T-helper 1 cell treated with Interleukin-12 subunit alpha and Interleukin-12 subunit beta and Interleukin-4 antibody, amounts not matched to agents 30 μg/mL and 1 μg/mL, for 36 hours (primary cell): ENCODE measurements around the gene PLD6.

Source experiments
- H3K27ac Mint-ChIP-seq: one replicate; pipeline ENCODE4 v1.8.0; 2021; ENCODE audit warnings: mild to moderate bottlenecking, mixed read lengths
- H3K27me3 Mint-ChIP-seq: one replicate; pipeline ENCODE4 v1.8.0; 2021; ENCODE audit warnings: low read depth, mixed read lengths
- H3K36me3 Mint-ChIP-seq: one replicate; pipeline ENCODE4 v1.8.0; 2021; ENCODE audit warnings: low read depth, mixed read lengths
- H3K4me1 Mint-ChIP-seq: one replicate; pipeline ENCODE4 v1.8.0; 2021; ENCODE audit warnings: low read depth, mixed read lengths
- H3K4me3 Mint-ChIP-seq: one replicate; pipeline ENCODE4 v1.8.0; 2021; ENCODE audit warnings: mild to moderate bottlenecking, moderate library complexity, mixed read lengths
- H3K9me3 Mint-ChIP-seq: one replicate; pipeline ENCODE4 v1.8.0; 2021; ENCODE audit warnings: mixed read lengths

PLD6 gene

GRCh38 chr17:17154981-17155380 is 51.2 kb downstream of the PLD6 start:
- no peaks in the 10 kb centered on the region for H3K27me3 Mint-ChIP-seq
- H3K9me3 Mint-ChIP-seq = no peaks in the 10 kb centered on the region
- no peak overlapping the region for H3K4me3 Mint-ChIP-seq
- peaks cover 52% of the 10 kb centered on the region for H3K36me3 Mint-ChIP-seq
- H3K27ac Mint-ChIP-seq = peak overlapping the region; percentile 42
- peaks cover 32% of the 10 kb centered on the region for H3K4me1 Mint-ChIP-seq

- H3K4me1 Mint-ChIP-seq = peaks cover 35% of the 10 kb centered on the region
- no peaks in the 10 kb centered on the region for H3K27me3 Mint-ChIP-seq
- no peaks in the 10 kb centered on the region for H3K9me3 Mint-ChIP-seq
- no peak overlapping the region for H3K4me3 Mint-ChIP-seq
- peaks cover 56% of the 10 kb centered on the region for H3K36me3 Mint-ChIP-seq
- peak overlapping the region; percentile 42 for H3K27ac Mint-ChIP-seq
Measured at GRCh38 chr17:17154556-17154955, 51.6 kb downstream of the PLD6 start.

GRCh38 chr17:17153709-17154108 is 52.4 kb downstream of the PLD6 start:
- Mint-ChIP-seq H3K9me3 (no peaks in the 10 kb centered on the region), H3K27ac (peak overlapping the region; percentile 52), H3K4me3 (no peak overlapping the region), H3K4me1 (peaks cover 35% of the 10 kb centered on the region), H3K36me3 (peaks cover 50% of the 10 kb centered on the region), H3K27me3 (no peaks in the 10 kb centered on the region)

- H3K27me3 Mint-ChIP-seq = no peaks in the 10 kb centered on the region
- H3K4me3 Mint-ChIP-seq = no peak overlapping the region
- peaks cover 35% of the 10 kb centered on the region for H3K4me1 Mint-ChIP-seq
- no peaks in the 10 kb centered on the region for H3K9me3 Mint-ChIP-seq
- H3K27ac Mint-ChIP-seq = no peak overlapping the region
- peaks cover 50% of the 10 kb centered on the region for H3K36me3 Mint-ChIP-seq
Measured at GRCh38 chr17:17153071-17153470, 53.1 kb downstream of the PLD6 start.

- no peak overlapping the region for H3K27ac Mint-ChIP-seq
- H3K4me1 Mint-ChIP-seq = peaks cover 35% of the 10 kb centered on the region
- H3K9me3 Mint-ChIP-seq = no peaks in the 10 kb centered on the region
- H3K27me3 Mint-ChIP-seq = no peaks in the 10 kb centered on the region
- H3K36me3 Mint-ChIP-seq = peaks cover 56% of the 10 kb centered on the region
- no peak overlapping the region for H3K4me3 Mint-ChIP-seq
Measured at GRCh38 chr17:17152385-17152784, 53.7 kb downstream of the PLD6 start.

GRCh38 chr17:17151962-17152361 is 54.2 kb downstream of the PLD6 start:
- Mint-ChIP-seq H3K36me3 (peaks cover 57% of the 10 kb centered on the region), H3K4me3 (no peak overlapping the region)

GRCh38 chr17:17151541-17151940 is 54.6 kb downstream of the PLD6 start:
- Mint-ChIP-seq H3K27me3 (no peaks in the 10 kb centered on the region), H3K36me3 (peaks cover 58% of the 10 kb centered on the region), H3K27ac (no peak overlapping the region), H3K4me3 (no peak overlapping the region), H3K4me1 (peaks cover 39% of the 10 kb centered on the region), H3K9me3 (no peaks in the 10 kb centered on the region)

More at GRCh38 chr17:17151962-17152361, 54.2 kb downstream of the PLD6 start:
- no peak overlapping the region for H3K27ac Mint-ChIP-seq
- no peaks in the 10 kb centered on the region for H3K9me3 Mint-ChIP-seq
- peaks cover 35% of the 10 kb centered on the region for H3K4me1 Mint-ChIP-seq
- H3K27me3 Mint-ChIP-seq = no peaks in the 10 kb centered on the region

- Mint-ChIP-seq H3K27ac (no peak overlapping the region), H3K9me3 (no peaks in the 10 kb centered on the region), H3K4me1 (peaks cover 39% of the 10 kb centered on the region), H3K36me3 (peaks cover 60% of the 10 kb centered on the region), H3K4me3 (no peak overlapping the region), H3K27me3 (no peaks in the 10 kb centered on the region)
Measured at GRCh38 chr17:17151055-17151454, 55.1 kb downstream of the PLD6 start.
